Thymus (tissue), 11 donors: Measurements from ENCODE around the gene KHDRBS2. TPM values are rescaled to one million over a fixed set of nuclear protein-coding genes. Genes with fewer than 3 reads are reported as not detected.

Source experiments
- DNase-seq, 9 donors: peaks; one replicate each; pipeline ENCODE4 v3.0.0-alpha.2; 2013; ENCODE audit warnings: low spot score in 9 of 9, low read depth in 6 of 9, missing footprints in 1 of 9
- H3K27ac ChIP-seq, 2 donors: one replicate each; pipeline ENCODE4 v1.5.1; 2013; ENCODE audit warnings: control low read depth in 1 of 2, low read depth in 1 of 2, low read length in 1 of 2, mild to moderate bottlenecking in 1 of 2, moderate library complexity in 1 of 2
- H3K27me3 ChIP-seq, 2 donors: one replicate each; pipeline ENCODE4 v1.5.1; 2013; ENCODE audit warnings: low read length in 1 of 2; ENCODE audit not compliant: control insufficient read depth in 2 of 2, insufficient read depth in 1 of 2
- H3K36me3 ChIP-seq, 2 donors: one replicate each; pipeline ENCODE4 v1.5.1; 2013; ENCODE audit warnings: low read length in 1 of 2, mild to moderate bottlenecking in 1 of 2, moderate library complexity in 1 of 2; ENCODE audit not compliant: control insufficient read depth in 2 of 2, insufficient read depth in 2 of 2
- H3K4me1 ChIP-seq, 2 donors: one replicate each; pipeline ENCODE4 v1.5.1; 2013; ENCODE audit warnings: low read length in 2 of 2; ENCODE audit not compliant: control insufficient read depth in 2 of 2, insufficient read depth in 2 of 2
- H3K4me3 ChIP-seq, 2 donors: one replicate each; pipeline ENCODE4 v1.5.1; 2013; ENCODE audit warnings: low read length in 2 of 2, control low read depth in 1 of 2, mild to moderate bottlenecking in 1 of 2
- H3K9me3 ChIP-seq, 2 donors: one replicate each; pipeline ENCODE4 v1.5.1; 2013; ENCODE audit warnings: low read length in 1 of 2, mild to moderate bottlenecking in 1 of 2; ENCODE audit not compliant: control insufficient read depth in 2 of 2, insufficient read depth in 1 of 2
- WGBS: extraction: QIAGEN DNeasy Blood & Tissue Kit; methylation state at CpG from one replicate; pipeline ENCODE4 v1.1.7; 2013; 5-methylcytosine and 5-hydroxymethylcytosine counted together
- polyA plus RNA-seq: library from polyadenylated mRNA; stranded (reverse); fragments of 200-250 nt; gene quantifications from one replicate; pipeline ENCODE4 v1.2.3, GENCODE V29; 2013
- total RNA-seq: library from RNA; stranded (reverse); fragments of 120-200 nt; gene quantifications from one replicate; pipeline ENCODE4 v1.2.4, GENCODE V29; 2013
- donor health status: healthy.

The KHDRBS2 gene
- total and polyA plus RNA-seq, 2 donors, result 0.71 to 1.5 TPM

DNA sequence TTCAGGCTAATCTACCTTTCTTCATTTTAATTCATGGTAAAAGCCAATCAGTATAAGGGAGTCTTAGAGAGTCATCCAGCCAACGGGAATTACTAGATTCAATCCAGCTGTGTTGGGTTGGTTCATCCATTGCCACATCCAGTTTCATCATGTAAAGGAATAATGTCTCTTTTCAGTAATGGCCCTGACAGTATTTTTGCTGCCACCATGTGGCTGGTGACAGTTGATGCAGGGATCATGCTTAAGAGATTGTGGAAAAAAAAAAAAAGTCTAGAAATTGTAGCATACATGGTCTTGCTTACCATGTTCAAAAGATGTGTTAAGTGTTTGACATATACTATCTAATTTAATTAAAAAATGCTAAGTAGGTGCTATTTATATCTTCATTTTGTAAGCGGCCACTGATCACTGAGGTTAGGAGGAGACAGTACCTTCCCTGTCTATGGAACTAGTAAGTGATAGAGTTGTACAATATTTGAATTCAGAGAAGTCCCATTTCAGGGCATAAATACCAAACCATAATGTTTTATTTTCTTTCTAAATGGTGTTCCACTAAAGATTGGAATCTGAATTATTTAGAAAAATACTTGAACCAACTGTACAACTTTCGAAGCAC is 135.9 kb downstream of the KHDRBS2 start:
- WGBS, result 78% methylated on average over 3 of the region's 3 CpGs
- Histone ChIP-seq H3K4me3 (no peak overlapping the region), H3K27me3 (no peaks in the 10 kb centered on the region), H3K36me3 (no peaks in the 10 kb centered on the region), H3K9me3 (no peaks in the 10 kb centered on the region), H3K4me1 (no peaks in the 10 kb centered on the region), H3K27ac (no peak overlapping the region)
- DNase-seq, result peak in 5 of 9 donors; percentile 0 to 35 (median 4)

DNA sequence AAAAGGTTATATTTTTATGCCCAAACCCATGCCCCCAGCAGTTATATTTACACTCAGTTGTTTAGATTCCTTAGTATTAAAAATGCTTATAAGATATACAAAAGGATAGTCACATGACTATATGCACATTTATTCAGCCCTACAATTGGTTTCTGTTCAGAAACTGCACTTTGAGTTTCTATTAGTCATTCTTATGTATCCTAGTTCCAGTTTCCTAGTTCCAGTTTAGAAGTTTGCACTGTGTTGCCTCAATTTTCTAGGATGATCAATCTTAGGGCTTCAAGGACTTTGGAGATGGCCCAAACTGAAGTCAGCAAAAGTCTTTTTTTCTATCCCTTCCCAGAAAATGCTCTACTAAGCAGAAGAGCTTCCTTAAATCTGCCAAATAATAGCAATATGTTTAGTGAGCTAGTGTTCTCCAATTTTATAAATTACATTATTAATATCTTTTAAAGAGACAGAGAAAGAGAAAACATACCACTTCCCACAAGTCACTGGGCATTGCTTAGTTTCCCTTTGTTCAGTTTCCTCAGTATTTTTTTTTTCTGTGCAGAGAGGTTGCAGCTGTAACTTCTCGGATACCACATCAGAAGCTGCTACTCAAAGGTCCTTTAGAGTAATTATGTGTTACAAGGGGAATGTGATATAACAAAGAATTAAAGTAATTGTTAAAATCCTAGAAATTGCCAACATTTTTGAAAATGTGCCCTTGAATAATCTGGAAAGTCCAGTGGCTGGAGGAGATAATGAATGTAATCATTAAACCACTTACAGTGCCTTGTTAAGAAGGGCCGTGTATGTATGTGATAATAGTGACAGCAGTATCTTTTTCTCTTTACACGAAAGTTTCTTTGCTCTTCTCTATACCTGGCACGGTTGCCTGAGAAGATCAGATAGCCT is 138.8 kb downstream of the KHDRBS2 start:
- no peak overlapping the region for H3K27ac ChIP-seq
- WGBS, result 84% methylated on average over 4 of the region's 4 CpGs
- no peaks in the 10 kb centered on the region for H3K9me3 ChIP-seq
- no peak overlapping the region for H3K4me3 ChIP-seq
- no peak for DNase-seq
- no peaks in the 10 kb centered on the region for H3K4me1 ChIP-seq
- H3K27me3 ChIP-seq, result no peaks in the 10 kb centered on the region
- no peaks in the 10 kb centered on the region for H3K36me3 ChIP-seq

DNA sequence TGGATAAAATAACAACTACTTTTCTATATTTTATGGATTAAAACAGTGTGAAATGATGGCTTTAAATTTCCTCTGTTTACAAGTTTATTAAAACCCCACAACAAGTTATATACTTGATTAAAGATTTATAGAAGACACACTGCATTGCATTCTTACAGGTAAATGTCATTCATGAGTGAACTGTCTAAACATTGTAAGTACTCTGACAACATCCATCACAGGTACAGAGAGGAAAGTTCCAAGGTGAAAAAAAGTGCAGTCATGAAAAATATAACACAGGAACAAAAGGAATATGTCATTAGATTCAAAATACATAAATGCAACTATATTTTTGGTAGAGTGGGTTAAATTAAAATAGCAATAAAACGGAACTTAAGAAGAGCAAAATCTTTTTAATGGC is 156.9 kb downstream of the KHDRBS2 start:
- Histone ChIP-seq H3K27me3 (no peaks in the 10 kb centered on the region), H3K4me3 (no peak overlapping the region), H3K36me3 (no peaks in the 10 kb centered on the region), H3K9me3 (peaks cover 0 to 2% of the 10 kb centered on the region in 2 donors), H3K27ac (no peak overlapping the region), H3K4me1 (no peaks in the 10 kb centered on the region)
- DNase-seq, result no peak
- WGBS, result 89% methylated on average over 1 of the region's 1 CpG

DNA sequence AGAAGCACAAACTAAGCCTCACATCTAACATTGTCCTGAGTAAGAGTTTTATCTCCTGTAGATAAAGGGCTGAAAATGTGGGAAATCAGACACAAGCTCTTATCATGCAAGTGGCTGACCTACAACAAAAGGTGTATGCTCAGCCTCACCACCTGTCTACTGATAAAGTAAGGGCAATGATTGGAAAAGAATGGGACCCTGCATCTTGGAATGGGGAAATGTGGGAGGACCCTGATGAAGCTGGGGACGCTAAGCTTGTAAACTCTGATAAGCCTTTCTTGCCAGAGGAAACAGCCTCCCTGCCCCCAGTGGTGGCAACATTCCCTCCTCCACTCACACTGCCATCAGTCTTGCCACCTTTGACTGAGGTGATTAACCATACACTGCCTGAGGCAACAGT is 166.6 kb downstream of the KHDRBS2 start:
- H3K36me3 ChIP-seq, result no peaks in the 10 kb centered on the region
- H3K4me3 ChIP-seq, result no peak overlapping the region
- H3K27ac ChIP-seq, result no peak overlapping the region
- H3K27me3 ChIP-seq, result no peaks in the 10 kb centered on the region
- no peak for DNase-seq
- peaks cover 0 to 3% of the 10 kb centered on the region in 2 donors for H3K9me3 ChIP-seq
- WGBS, result 98% methylated on average over 1 of the region's 1 CpG
- H3K4me1 ChIP-seq, result no peaks in the 10 kb centered on the region

DNA sequence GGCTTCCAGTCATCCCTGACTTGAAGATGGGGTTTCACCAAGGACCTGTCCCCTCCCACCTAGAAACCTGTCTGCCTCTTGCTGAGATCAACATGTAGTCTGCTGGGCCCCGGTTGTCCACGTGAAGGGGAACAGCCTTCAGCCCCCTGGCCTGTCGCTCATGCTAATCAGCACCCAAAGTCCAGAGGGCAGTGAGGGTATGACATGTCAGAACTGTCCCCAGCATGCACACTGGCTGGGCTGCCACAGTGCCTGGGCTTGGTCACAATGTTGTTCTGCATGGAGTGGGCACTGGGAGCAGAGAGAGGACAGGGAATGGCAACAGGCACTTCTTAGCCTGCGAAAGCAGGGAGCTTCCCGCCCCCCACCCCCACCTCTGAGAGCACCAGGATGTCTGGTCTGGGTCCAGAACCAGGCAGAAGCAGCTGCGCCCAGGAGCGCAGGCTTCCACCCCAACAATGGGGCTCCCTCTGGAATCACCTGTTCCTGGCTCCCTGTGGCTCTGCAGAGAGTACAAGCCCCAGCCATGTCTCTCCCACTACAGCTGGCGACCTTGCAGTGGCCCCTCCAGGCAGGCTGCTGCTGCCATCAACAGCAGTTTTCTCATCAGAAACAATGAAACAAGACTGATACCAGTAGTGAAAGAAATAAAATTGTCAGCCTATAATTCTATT is 182.7 kb downstream of the KHDRBS2 start:
- Histone ChIP-seq H3K4me3 (no peak overlapping the region), H3K27ac (no peak overlapping the region), H3K36me3 (no peaks in the 10 kb centered on the region), H3K9me3 (peaks cover 0 to 20% of the 10 kb centered on the region in 2 donors), H3K27me3 (no peaks in the 10 kb centered on the region), H3K4me1 (no peaks in the 10 kb centered on the region)
- DNase-seq, result no peak
- WGBS, result 98% methylated on average over 8 of the region's 8 CpGs

DNA sequence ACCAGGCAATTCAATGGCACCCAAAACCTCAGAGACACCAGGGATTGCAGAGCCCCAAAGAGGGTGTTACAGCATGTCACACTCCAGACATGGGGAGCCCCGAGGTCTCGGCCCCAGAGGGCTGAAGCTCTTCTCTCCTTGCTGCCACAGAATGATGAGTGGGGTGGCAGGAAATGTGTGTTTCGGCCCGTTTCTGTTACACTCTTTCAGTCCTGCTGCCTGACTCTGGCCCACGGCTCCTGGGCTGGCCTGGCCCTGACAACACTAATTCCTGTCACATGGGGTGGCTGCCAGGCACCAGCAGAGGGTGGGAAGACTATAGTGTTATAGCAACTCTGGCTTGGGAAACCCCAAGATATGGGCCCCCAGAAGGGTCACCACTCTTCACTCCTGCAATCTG is 183.6 kb downstream of the KHDRBS2 start:
- WGBS, result 95% methylated on average over 5 of the region's 5 CpGs
- Histone ChIP-seq H3K27me3 (no peaks in the 10 kb centered on the region), H3K4me3 (no peak overlapping the region), H3K27ac (no peak overlapping the region), H3K9me3 (peaks cover 0 to 20% of the 10 kb centered on the region in 2 donors), H3K36me3 (no peaks in the 10 kb centered on the region), H3K4me1 (no peaks in the 10 kb centered on the region)
- DNase-seq, result no peak

DNA sequence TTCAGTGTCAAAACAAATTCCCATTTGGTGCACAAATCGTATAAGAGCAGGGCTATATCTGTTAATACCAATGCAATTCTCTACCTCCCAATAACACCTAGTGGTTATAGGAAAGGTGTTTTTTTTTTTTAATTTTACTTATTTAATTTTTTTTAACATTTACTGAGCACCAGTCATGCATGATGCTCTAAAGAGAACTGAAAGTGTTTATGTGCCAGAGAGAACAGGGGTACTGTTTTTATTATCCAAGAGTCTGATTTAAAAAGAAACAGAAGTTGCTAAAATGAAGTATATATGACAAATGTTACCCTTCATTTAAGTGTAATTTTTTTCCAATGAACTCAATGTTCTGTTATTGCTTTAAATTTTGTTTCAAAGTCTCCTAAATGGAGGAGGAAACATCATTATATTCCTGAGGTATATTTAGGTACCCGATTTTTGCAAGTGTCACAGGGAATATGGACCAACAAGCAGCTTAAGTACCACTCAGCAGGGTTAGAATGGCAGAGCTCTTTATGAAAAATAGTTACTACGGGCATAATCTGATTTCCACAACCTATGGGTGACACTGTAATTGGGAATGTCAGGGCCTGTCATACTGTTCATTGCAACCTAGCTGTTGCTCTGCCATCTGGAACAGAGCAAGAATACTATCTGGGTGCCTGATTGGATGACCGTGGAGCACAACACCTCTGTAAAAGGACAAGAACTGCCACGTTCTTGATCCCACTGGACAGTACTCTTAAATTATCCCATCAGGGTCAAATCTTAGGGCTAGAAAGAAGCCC is 195.4 kb downstream of the KHDRBS2 start:
- no peaks in the 10 kb centered on the region for H3K4me1 ChIP-seq
- DNase-seq, result no peak
- WGBS, result 91% methylated on average over 5 of the region's 5 CpGs
- H3K27me3 ChIP-seq, result no peaks in the 10 kb centered on the region
- no peaks in the 10 kb centered on the region for H3K36me3 ChIP-seq
- peaks cover 0 to 1% of the 10 kb centered on the region in 2 donors for H3K9me3 ChIP-seq
- no peak overlapping the region for H3K4me3 ChIP-seq
- no peak overlapping the region for H3K27ac ChIP-seq

DNA sequence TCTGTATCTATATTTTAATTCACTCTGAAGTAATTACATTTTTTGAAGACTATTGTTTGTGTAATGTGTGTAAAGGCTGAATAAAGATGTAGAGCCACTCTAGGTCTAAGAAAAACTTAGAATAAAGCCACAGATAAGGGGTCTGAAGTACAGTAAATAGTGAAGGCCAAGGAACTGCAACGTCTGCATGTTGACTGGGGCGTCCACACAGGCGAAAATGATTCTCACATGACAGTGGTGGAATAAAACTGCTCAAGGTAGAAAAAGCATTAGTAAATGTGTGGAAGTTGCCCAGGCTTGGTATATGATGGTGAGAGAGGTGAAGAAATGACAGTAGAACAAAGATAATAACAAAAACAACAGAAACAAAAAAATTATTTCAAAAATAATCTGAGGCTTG is 196.2 kb downstream of the KHDRBS2 start:
- peaks cover 0 to 1% of the 10 kb centered on the region in 2 donors for H3K9me3 ChIP-seq
- H3K4me3 ChIP-seq, result no peak overlapping the region
- 95% methylated on average over 3 of the region's 3 CpGs for WGBS
- H3K27ac ChIP-seq, result no peak overlapping the region
- H3K4me1 ChIP-seq, result no peaks in the 10 kb centered on the region
- no peaks in the 10 kb centered on the region for H3K27me3 ChIP-seq
- H3K36me3 ChIP-seq, result no peaks in the 10 kb centered on the region
- no peak for DNase-seq
